ENCODE data around the gene CD248. TPM values are rescaled to one million over a fixed set of nuclear protein-coding genes. Genes with fewer than 3 reads are reported as not detected.
A peak's percentile ranks its signal among the peaks of the same experiment; 100 is the strongest.

CD248 gene
- total RNA-seq, 1 donor from 2014 or later = 11.4 TPM

DNA sequence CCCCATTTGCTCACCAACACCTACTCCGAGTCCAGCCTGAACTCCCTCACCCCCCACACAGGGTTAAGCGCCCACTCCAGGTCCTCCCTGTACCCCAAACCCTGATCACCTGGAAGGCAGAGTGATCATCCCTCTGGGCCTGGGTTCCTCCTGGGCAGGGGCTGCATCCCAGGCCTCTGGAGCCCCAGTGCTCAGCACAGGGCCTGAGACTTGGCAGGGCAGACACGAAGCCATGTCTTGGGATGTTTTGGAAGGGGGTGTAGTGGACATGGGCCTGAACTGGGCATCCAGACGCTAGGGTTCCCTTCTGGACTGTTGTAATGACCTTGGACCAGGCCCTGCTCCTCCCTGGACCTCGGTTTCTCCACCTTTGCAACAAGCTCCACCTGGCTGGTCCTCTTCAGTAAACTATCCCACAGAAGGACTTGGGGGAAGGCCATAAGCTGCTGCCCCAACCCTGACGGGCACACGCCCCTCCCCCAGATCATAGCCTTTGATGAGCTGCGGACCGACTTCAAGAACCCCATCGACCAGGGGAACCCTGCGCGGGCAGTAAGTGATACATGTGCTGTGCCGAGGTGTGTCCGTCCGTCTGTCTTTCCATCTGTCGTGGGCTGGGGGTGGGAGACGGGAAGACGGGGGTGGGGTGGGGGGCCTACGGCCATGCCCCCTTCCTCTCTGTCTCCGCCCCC lies 34.9 kb downstream of the CD248 start:
- peak overlapping the region; percentile 76 for H3K27ac Mint-ChIP-seq (ENCODE audit: unreplicated experiment)
- H3K27me3 Mint-ChIP-seq (ENCODE audit: unreplicated experiment) = peaks cover 18% of the 10 kb centered on the region
- peaks cover 30% of the 10 kb centered on the region for H3K4me1 Mint-ChIP-seq (ENCODE audit: low read depth, unreplicated experiment)
- H3K36me3 Mint-ChIP-seq (ENCODE audit: unreplicated experiment) = no peaks in the 10 kb centered on the region
- peaks cover 9% of the 10 kb centered on the region for H3K9me3 Mint-ChIP-seq (ENCODE audit: unreplicated experiment)
- H3K4me3 Mint-ChIP-seq (ENCODE audit: unreplicated experiment) = peak overlapping the region; percentile 67
- no peak for DNase-seq
- TF ChIP-seq, protein P1, sequence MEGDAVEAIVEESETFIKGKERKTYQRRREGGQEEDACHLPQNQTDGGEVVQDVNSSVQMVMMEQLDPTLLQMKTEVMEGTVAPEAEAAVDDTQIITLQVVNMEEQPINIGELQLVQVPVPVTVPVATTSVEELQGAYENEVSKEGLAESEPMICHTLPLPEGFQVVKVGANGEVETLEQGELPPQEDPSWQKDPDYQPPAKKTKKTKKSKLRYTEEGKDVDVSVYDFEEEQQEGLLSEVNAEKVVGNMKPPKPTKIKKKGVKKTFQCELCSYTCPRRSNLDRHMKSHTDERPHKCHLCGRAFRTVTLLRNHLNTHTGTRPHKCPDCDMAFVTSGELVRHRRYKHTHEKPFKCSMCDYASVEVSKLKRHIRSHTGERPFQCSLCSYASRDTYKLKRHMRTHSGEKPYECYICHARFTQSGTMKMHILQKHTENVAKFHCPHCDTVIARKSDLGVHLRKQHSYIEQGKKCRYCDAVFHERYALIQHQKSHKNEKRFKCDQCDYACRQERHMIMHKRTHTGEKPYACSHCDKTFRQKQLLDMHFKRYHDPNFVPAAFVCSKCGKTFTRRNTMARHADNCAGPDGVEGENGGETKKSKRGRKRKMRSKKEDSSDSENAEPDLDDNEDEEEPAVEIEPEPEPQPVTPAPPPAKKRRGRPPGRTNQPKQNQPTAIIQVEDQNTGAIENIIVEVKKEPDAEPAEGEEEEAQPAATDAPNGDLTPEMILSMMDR (IDR thresholded peaks at IDR 0.05; ENCODE audit: partially characterized antibody, unreplicated experiment) = no peak

DNA sequence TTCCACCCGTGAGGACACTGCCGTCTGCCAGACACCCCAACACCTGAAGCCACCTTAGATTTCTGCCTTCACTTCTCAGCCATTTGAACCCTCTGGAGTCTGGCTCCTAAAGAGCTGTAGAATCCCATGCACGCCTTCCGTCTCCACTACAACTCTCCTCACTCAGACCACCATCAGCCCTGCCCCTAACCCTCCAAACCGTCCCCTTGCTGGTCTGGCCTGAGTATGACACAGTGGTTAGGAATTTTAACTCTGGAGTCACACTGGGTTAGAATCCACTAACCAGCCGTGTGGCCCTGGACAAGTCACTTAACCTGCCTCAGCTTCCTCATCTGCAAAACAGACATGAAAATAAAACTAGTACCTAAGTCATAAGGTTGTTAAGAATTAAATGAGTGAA lies 35.8 kb downstream of the CD248 start:
- Mint-ChIP-seq H3K9me3 (ENCODE audit: unreplicated experiment) (peaks cover 8% of the 10 kb centered on the region), H3K4me3 (ENCODE audit: unreplicated experiment) (peak overlapping the region; percentile 67), H3K4me1 (ENCODE audit: low read depth, unreplicated experiment) (peaks cover 27% of the 10 kb centered on the region), H3K36me3 (ENCODE audit: unreplicated experiment) (no peaks in the 10 kb centered on the region), H3K27me3 (ENCODE audit: unreplicated experiment) (peaks cover 19% of the 10 kb centered on the region), H3K27ac (ENCODE audit: unreplicated experiment) (peak overlapping the region; percentile 76)
- no peak for DNase-seq
- TF ChIP-seq, protein P1 (IDR thresholded peaks at IDR 0.05; ENCODE audit: partially characterized antibody, unreplicated experiment) = no peak

DNA sequence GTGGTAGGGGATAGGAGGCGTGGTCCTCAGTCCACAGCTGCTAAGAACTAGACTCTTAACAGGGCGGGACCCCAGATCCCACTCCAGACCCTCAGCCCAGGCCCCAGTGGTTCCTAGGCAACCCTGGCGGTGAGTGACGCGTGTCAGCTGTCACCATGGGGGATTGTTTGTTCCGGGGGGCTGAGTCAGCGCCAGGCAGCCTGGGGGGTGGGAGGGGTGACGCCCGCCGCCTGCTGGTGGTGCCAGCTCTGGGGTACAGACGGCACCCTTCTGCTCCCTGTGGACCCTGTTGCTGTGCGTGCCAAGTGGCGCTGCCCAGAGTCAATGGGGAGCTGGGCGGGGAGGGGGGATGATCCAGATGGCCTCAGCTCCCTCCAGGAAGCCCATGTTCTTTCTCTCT lies 36.4 kb downstream of the CD248 start:
- Mint-ChIP-seq H3K9me3 (ENCODE audit: unreplicated experiment) (peaks cover 8% of the 10 kb centered on the region), H3K27me3 (ENCODE audit: unreplicated experiment) (peaks cover 15% of the 10 kb centered on the region), H3K27ac (ENCODE audit: unreplicated experiment) (peak overlapping the region; percentile 82), H3K4me3 (ENCODE audit: unreplicated experiment) (peak overlapping the region; percentile 89), H3K4me1 (ENCODE audit: low read depth, unreplicated experiment) (peaks cover 24% of the 10 kb centered on the region), H3K36me3 (ENCODE audit: unreplicated experiment) (no peaks in the 10 kb centered on the region)
- TF ChIP-seq, protein P1 (IDR thresholded peaks at IDR 0.05; ENCODE audit: partially characterized antibody, unreplicated experiment) = no peak
- no peak for DNase-seq

DNA sequence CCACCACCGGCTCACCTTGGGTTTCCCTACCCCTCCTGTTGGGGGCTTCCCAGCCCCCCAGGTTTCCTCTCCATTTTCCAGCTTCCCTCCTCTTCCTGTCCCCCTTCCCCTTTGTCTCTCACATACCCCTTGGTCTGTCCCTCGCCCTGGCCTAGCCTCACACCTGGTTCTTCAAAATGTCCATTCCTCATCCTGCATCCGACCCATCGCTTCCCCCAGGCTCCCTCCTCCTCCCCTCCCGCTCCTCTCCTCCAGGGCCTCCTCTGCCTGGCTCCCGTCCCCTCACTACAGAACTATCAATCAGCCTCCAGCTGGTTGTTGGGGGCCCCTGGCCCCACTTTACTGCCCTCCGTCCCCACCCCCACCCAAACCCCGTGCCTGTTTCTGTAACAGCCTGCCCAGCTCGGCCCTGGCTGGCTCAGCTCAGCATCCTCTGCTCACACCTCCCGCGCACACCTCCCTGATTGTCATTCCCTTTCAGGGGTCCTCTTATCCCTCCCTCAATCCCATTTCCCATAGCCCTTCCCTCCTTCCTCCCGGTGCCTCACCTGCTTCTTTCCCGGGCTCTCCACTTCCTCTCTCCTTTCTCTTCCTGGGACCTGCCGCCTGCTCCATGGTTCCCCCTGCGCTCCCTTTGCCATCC lies 37.6 kb downstream of the CD248 start:
- TF ChIP-seq, protein P1 (IDR thresholded peaks at IDR 0.05; ENCODE audit: partially characterized antibody, unreplicated experiment) = no peak
- Mint-ChIP-seq H3K4me1 (ENCODE audit: low read depth, unreplicated experiment) (peaks cover 23% of the 10 kb centered on the region), H3K36me3 (ENCODE audit: unreplicated experiment) (no peaks in the 10 kb centered on the region), H3K27me3 (ENCODE audit: unreplicated experiment) (peaks cover 15% of the 10 kb centered on the region), H3K4me3 (ENCODE audit: unreplicated experiment) (peak overlapping the region; percentile 89), H3K27ac (ENCODE audit: unreplicated experiment) (peak overlapping the region; percentile 82), H3K9me3 (ENCODE audit: unreplicated experiment) (peaks cover 8% of the 10 kb centered on the region)
- DNase-seq = no peak

All from glutamatergic neuron (in vitro differentiated cells).